C4-2B (cell line): ENCODE data around the gene ITPR2.

Source experiments
- ZFX ChIP-seq: fragments of 450-650 bp; IDR thresholded peaks from 2 replicates; pipeline ENCODE4 v1.6.1; 2017
- TF ChIP-seq, protein P1 (sequence below): fragments of 450-650 bp; conservative IDR thresholded peaks from 2 replicates; pipeline ENCODE4 v1.5.1; 2017; ENCODE audit warnings: mild to moderate bottlenecking

GRCh38 chr12:26557326-26557725 is 275.7 kb downstream of the ITPR2 start:
- TF ChIP-seq, protein P1, sequence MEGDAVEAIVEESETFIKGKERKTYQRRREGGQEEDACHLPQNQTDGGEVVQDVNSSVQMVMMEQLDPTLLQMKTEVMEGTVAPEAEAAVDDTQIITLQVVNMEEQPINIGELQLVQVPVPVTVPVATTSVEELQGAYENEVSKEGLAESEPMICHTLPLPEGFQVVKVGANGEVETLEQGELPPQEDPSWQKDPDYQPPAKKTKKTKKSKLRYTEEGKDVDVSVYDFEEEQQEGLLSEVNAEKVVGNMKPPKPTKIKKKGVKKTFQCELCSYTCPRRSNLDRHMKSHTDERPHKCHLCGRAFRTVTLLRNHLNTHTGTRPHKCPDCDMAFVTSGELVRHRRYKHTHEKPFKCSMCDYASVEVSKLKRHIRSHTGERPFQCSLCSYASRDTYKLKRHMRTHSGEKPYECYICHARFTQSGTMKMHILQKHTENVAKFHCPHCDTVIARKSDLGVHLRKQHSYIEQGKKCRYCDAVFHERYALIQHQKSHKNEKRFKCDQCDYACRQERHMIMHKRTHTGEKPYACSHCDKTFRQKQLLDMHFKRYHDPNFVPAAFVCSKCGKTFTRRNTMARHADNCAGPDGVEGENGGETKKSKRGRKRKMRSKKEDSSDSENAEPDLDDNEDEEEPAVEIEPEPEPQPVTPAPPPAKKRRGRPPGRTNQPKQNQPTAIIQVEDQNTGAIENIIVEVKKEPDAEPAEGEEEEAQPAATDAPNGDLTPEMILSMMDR: no peak
- no peak for TF ChIP-seq ZFX
